PC-9 (cell line): ENCODE measurements around the gene SEC14L6.

Source experiments
- EZH2 ChIP-seq: fragments of 200-600 bp; sonication (generic); IDR thresholded peaks from 2 replicates; pipeline ENCODE4 v1.8.0; 2017; ENCODE audit warnings: antibody characterized with exemption, low read depth
- TF ChIP-seq, protein P1 (sequence below): fragments of 200-600 bp; sonication (generic); conservative IDR thresholded peaks from 2 replicates; pipeline ENCODE4 v1.6.1; 2017; ENCODE audit warnings: mixed run types, antibody characterized with exemption, mild to moderate bottlenecking, moderate library complexity

DNA sequence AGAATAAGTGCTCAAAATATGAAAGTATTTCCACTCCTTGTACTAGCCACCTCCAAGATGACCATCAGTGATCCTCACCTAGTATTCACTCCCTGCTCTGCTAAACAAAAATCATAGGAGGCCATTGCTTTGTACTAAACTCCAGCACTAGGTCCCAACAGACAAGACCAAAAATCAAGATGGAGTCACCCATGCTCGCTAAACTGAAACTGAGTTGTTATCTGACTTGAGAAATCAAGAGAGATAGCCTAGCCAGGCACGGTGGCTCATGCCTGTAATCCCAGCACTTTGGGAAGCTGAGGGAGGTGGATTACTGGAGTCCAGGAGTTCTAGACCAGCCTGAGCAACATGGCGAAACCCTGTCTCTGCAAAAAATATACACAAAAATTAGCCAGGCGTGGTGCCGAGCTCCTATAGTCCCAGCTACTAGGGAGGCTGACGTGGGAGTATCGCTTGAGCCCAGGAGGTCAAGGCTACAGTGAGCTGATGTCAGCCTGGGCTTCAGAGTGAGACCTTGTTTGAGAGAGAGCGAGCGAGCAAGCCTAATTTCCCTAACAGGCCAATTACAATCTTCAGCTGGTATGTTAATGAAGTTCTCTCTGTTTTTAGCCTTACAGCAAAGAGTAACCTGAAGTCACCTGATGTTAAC, 9.3 kb downstream of the SEC14L6 start:
- no peak for TF ChIP-seq EZH2
- TF ChIP-seq, protein P1, sequence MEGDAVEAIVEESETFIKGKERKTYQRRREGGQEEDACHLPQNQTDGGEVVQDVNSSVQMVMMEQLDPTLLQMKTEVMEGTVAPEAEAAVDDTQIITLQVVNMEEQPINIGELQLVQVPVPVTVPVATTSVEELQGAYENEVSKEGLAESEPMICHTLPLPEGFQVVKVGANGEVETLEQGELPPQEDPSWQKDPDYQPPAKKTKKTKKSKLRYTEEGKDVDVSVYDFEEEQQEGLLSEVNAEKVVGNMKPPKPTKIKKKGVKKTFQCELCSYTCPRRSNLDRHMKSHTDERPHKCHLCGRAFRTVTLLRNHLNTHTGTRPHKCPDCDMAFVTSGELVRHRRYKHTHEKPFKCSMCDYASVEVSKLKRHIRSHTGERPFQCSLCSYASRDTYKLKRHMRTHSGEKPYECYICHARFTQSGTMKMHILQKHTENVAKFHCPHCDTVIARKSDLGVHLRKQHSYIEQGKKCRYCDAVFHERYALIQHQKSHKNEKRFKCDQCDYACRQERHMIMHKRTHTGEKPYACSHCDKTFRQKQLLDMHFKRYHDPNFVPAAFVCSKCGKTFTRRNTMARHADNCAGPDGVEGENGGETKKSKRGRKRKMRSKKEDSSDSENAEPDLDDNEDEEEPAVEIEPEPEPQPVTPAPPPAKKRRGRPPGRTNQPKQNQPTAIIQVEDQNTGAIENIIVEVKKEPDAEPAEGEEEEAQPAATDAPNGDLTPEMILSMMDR, result no peak
